ENCODE data around the gene ELOA2. TPM values are rescaled to one million over a fixed set of nuclear protein-coding genes. Genes with fewer than 3 reads are reported as not detected.
"Not testable (repeated sequence)": the region's sequence is repeated elsewhere in the genome, so short reads cannot be mapped to it uniquely, and the experiment has no call there.

The ELOA2 gene
- total RNA-seq, 2 experiments from 2014 or later: not detected

DNA sequence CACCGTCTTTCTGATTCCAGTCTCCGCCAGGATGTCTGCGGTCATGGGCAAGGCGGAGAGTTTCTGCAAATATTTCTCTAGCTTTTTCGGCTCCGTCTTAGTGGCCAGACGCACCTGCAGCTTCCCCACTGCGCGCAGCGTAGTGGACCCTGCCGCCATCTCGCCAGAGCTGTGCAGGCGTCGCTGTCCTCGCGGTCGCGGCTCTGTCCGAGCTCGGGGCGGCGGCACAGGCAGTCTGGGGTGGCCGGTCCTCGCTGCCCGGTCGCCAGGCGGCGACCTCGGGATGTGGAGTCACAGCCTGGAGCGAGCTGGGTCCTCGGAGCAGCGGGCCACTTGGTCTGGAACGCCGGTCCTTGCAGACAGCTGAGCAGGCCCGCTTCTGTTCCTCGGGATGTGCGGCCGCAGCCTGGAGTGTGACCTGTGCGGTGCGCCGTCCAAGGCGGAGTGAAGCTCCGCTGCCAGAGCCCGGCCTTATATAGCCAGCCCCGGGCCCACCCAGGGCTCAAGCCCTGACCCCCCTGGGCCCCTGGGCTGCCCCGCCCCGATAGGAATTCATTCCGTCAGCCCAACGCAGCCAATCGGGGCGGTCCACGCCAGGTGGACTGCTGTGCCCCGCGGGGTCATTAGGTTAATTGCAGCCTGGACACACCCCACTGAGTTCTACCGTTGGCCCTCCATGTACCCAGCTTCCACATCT is 11.5 kb downstream of the ELOA2 start:
- H4K20me1 ChIP-seq (ENCODE audit: insufficient read depth, low read length); BruUV-seq (replicated peaks); H3K9me2 ChIP-seq (ENCODE audit: insufficient read depth, low read length); H3K4me2 ChIP-seq (ENCODE audit: low read length); DNase-seq (ENCODE audit: low spot score); intact Hi-C loops (cut with micrococcal nuclease; ENCODE audit: unreplicated experiment); H3K4me1 ChIP-seq (ENCODE audit: insufficient read depth, low read length, poor library complexity, severe bottlenecking); H3K79me2 ChIP-seq (ENCODE audit: insufficient read depth, low read depth, low read length); H2AFZ ChIP-seq (ENCODE audit: low read length); H3K36me3 ChIP-seq (ENCODE audit: insufficient read depth, low read length); H3K4me3 ChIP-seq (ENCODE audit: low read depth, low read length, poor library complexity, severe bottlenecking); H3K9me3 ChIP-seq (ENCODE audit: low read length); POLR2A ChIA-PET; H3K27ac ChIP-seq (ENCODE audit: low read depth, low read length, poor library complexity, severe bottlenecking); CTCF ChIA-PET (ENCODE audit: unreplicated experiment): not testable (repeated sequence)

DNA sequence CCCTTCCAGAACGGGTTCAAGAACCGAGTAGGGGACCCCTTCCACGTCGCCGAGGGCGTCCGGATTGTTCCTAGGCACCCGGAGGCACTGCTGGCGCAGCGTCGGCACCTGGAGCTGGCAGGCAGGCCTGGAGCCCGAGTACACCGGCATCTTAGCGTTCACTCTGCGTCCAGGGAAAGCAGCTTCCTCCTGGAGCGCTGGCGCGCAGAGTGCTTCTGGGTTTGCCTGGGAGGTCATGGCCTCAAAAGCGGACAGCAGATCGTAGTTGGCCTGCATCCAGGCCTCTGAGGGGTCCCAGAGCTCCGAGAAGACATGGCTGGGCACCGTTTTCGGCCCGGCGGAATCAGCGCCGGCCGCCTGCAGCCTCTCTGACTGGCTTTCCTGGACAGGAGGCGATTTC is 12.6 kb downstream of the ELOA2 start:
- H3K79me2 ChIP-seq (ENCODE audit: insufficient read depth, low read depth, low read length); H3K4me2 ChIP-seq (ENCODE audit: low read length); H3K27ac ChIP-seq (ENCODE audit: low read depth, low read length, poor library complexity, severe bottlenecking); CTCF ChIA-PET (ENCODE audit: unreplicated experiment); H2AFZ ChIP-seq (ENCODE audit: low read length); BruUV-seq (replicated peaks); DNase-seq (ENCODE audit: low spot score); H3K4me1 ChIP-seq (ENCODE audit: insufficient read depth, low read length, poor library complexity, severe bottlenecking); H4K20me1 ChIP-seq (ENCODE audit: insufficient read depth, low read length); POLR2A ChIA-PET; H3K36me3 ChIP-seq (ENCODE audit: insufficient read depth, low read length); intact Hi-C loops (cut with micrococcal nuclease; ENCODE audit: unreplicated experiment); H3K9me2 ChIP-seq (ENCODE audit: insufficient read depth, low read length); H3K9me3 ChIP-seq (ENCODE audit: low read length); H3K4me3 ChIP-seq (ENCODE audit: low read depth, low read length, poor library complexity, severe bottlenecking): not testable (repeated sequence)

DNA sequence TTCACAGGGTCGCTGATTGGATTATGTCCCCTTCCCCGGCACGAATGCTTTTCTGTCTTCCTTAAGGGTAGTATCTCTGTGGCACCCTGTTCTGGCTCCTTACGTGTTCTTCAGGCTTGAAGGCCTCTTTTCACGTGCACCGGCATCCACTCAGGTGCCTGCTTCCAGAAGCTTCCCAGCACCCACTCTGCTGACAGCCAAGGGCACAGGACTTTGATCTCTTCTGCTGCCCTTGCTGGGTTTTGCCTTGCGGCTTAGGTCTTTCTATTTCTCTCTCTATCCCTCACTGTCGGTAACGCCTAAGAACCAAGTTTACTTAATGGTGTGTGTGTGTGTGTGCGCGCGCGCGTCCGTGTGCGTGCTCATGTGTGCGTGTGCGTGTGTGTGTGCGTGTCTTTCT is 14.7 kb downstream of the ELOA2 start:
- BruUV-seq (replicated peaks); DNase-seq (ENCODE audit: low spot score); intact Hi-C loops (cut with micrococcal nuclease; ENCODE audit: unreplicated experiment); H3K9me2 ChIP-seq (ENCODE audit: insufficient read depth, low read length); H3K4me2 ChIP-seq (ENCODE audit: low read length); H3K36me3 ChIP-seq (ENCODE audit: insufficient read depth, low read length); POLR2A ChIA-PET; H3K9me3 ChIP-seq (ENCODE audit: low read length); H2AFZ ChIP-seq (ENCODE audit: low read length); H3K27ac ChIP-seq (ENCODE audit: low read depth, low read length, poor library complexity, severe bottlenecking); H4K20me1 ChIP-seq (ENCODE audit: insufficient read depth, low read length); H3K4me3 ChIP-seq (ENCODE audit: low read depth, low read length, poor library complexity, severe bottlenecking); CTCF ChIA-PET (ENCODE audit: unreplicated experiment); H3K4me1 ChIP-seq (ENCODE audit: insufficient read depth, low read length, poor library complexity, severe bottlenecking); H3K79me2 ChIP-seq (ENCODE audit: insufficient read depth, low read depth, low read length): not testable (repeated sequence)

DNA sequence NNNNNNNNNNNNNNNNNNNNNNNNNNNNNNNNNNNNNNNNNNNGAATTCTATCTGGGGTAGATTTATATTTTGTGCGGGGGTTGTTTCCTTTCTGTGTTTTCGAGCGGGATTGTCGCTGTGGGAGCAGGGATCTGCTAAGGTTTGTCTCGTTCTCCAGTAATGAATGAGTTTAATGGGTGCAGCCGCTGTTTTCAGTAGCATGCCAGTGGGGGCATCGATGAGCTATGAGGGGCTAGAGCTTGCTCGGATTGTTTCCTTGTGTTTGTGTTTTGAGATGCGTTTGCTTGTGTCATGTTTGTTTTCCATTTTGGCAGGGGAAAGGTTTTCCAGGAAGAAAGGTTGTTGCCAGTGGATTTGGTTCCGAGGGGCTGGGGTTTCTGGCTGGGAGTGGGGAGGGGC is 15.6 kb downstream of the ELOA2 start:
- H3K36me3 ChIP-seq (ENCODE audit: insufficient read depth, low read length); H3K9me2 ChIP-seq (ENCODE audit: insufficient read depth, low read length); H3K4me1 ChIP-seq (ENCODE audit: insufficient read depth, low read length, poor library complexity, severe bottlenecking); H3K9me3 ChIP-seq (ENCODE audit: low read length); H3K4me2 ChIP-seq (ENCODE audit: low read length); CTCF ChIA-PET (ENCODE audit: unreplicated experiment); DNase-seq (ENCODE audit: low spot score); POLR2A ChIA-PET; H3K79me2 ChIP-seq (ENCODE audit: insufficient read depth, low read depth, low read length); H3K27ac ChIP-seq (ENCODE audit: low read depth, low read length, poor library complexity, severe bottlenecking); H4K20me1 ChIP-seq (ENCODE audit: insufficient read depth, low read length); intact Hi-C loops (cut with micrococcal nuclease; ENCODE audit: unreplicated experiment); H2AFZ ChIP-seq (ENCODE audit: low read length); H3K4me3 ChIP-seq (ENCODE audit: low read depth, low read length, poor library complexity, severe bottlenecking); BruUV-seq (replicated peaks): not testable (repeated sequence)

Other genes starting within 250 kb of the ELOA2 start
- 17.9 and 18.1 TPM in 2 replicates for gene PIAS2, start 118.1 kb downstream of the ELOA2 start, total RNA-seq (2014; rRNA removed; shearing (Covaris generic))
- gene PIAS2, start 118.1 kb downstream of the ELOA2 start, total RNA-seq (2022): 27.9 and 35.7 TPM in 2 replicates
- gene KATNAL2, start 118.0 kb downstream of the ELOA2 start, total RNA-seq (2014; rRNA removed; shearing (Covaris generic)): 5.7 and 8.1 TPM in 2 replicates
- gene KATNAL2, start 118.0 kb downstream of the ELOA2 start, total RNA-seq (2022): 13.9 and 16.1 TPM in 2 replicates
- 8.4 and 10.6 TPM in 2 replicates for gene HDHD2, start 114.9 kb upstream of the ELOA2 start, total RNA-seq (2014; rRNA removed; shearing (Covaris generic))
- 16.6 and 19.0 TPM in 2 replicates for gene HDHD2, start 114.9 kb upstream of the ELOA2 start, total RNA-seq (2022)
- gene IER3IP1, start 140.7 kb upstream of the ELOA2 start, total RNA-seq (2014; rRNA removed; shearing (Covaris generic)): 11.6 and 18.2 TPM in 2 replicates
- gene IER3IP1, start 140.7 kb upstream of the ELOA2 start, total RNA-seq (2022): 5.5 and 6.7 TPM in 2 replicates
- not detected in 2 replicates for gene SKOR2, start 216.0 kb upstream of the ELOA2 start, total RNA-seq (2014; rRNA removed; shearing (Covaris generic))
- not detected in 2 replicates for gene SKOR2, start 216.0 kb upstream of the ELOA2 start, total RNA-seq (2022)